SK-N-SH treated with all-trans-retinoic acid at 6 μM for 48 hours (cell line): ENCODE measurements around the gene ZMYND8.

Source experiments
- ATAC-seq: fragments of 200-7000 bp; cut with Tn5 transposase; 3 replicates; pipeline ENCODE4 v1.9.1; 2020; ENCODE audit warnings: mild to moderate bottlenecking, moderate library complexity
- BACH2 ChIP-seq: fragments of 250-450 bp; sonication (Bioruptor Pico); IDR thresholded peaks from 2 replicates; pipeline ENCODE4 v1.9.0; 2021; ENCODE audit warnings: mild to moderate bottlenecking, borderline replicate concordance
- CREB5 ChIP-seq: fragments of 250-450 bp; sonication (Bioruptor Pico); IDR thresholded peaks from 2 replicates; pipeline ENCODE4 v1.5.1; 2020; ENCODE audit warnings: low read depth, mild to moderate bottlenecking, moderate library complexity
- CSDC2 ChIP-seq: fragments of 250-450 bp; sonication (Bioruptor Pico); IDR thresholded peaks from 2 replicates; pipeline ENCODE4 v1.5.0; 2020; ENCODE audit warnings: mild to moderate bottlenecking, moderate library complexity
- CSRNP3 ChIP-seq: fragments of 250-450 bp; sonication (Bioruptor Pico); IDR thresholded peaks from 2 replicates; pipeline ENCODE4 v1.5.1; 2021; ENCODE audit warnings: mild to moderate bottlenecking, moderate library complexity
- ESRRG ChIP-seq: fragments of 250-450 bp; sonication (Bioruptor Pico); IDR thresholded peaks from 2 replicates; pipeline ENCODE4 v1.6.1; 2021; ENCODE audit warnings: mild to moderate bottlenecking
- GLIS3 ChIP-seq: fragments of 250-450 bp; sonication (Bioruptor Pico); IDR thresholded peaks from 2 replicates; pipeline ENCODE4 v1.5.0; 2020; ENCODE audit warnings: mild to moderate bottlenecking, moderate library complexity
- ISL1 ChIP-seq: fragments of 250-450 bp; sonication (Bioruptor Pico); IDR thresholded peaks from 2 replicates; pipeline ENCODE4 v2.1.2; 2022; ENCODE audit warnings: mild to moderate bottlenecking, moderate library complexity
- OSR1 ChIP-seq: fragments of 250-450 bp; sonication (Bioruptor Pico); IDR thresholded peaks from 2 replicates; pipeline ENCODE4 v1.8.0; 2022; ENCODE audit warnings: moderate library complexity, mild to moderate bottlenecking, inconsistent platforms
- PATZ1 ChIP-seq: fragments of 250-450 bp; sonication (Bioruptor Pico); IDR thresholded peaks from 2 replicates; pipeline ENCODE4 v1.8.0; 2020; ENCODE audit warnings: mild to moderate bottlenecking, moderate library complexity, borderline replicate concordance
- POU6F1 ChIP-seq: fragments of 250-450 bp; sonication (Bioruptor Pico); IDR thresholded peaks from 2 replicates; pipeline ENCODE4 v1.8.0; 2021; ENCODE audit warnings: low read depth, mild to moderate bottlenecking, moderate library complexity, borderline replicate concordance
- PPARA ChIP-seq: fragments of 250-450 bp; sonication (Bioruptor Pico); IDR thresholded peaks from 2 replicates; pipeline ENCODE4 v1.5.0; 2020; ENCODE audit warnings: mild to moderate bottlenecking, borderline replicate concordance
- TCF4 ChIP-seq: fragments of 250-450 bp; sonication (Bioruptor Pico); IDR thresholded peaks from 2 replicates; pipeline ENCODE4 v1.8.0; 2021; ENCODE audit warnings: mild to moderate bottlenecking, moderate library complexity, borderline replicate concordance
- TOX ChIP-seq: fragments of 250-450 bp; sonication (Bioruptor Pico); IDR thresholded peaks from 2 replicates; pipeline ENCODE4 v1.8.0; 2021; ENCODE audit warnings: mild to moderate bottlenecking, moderate library complexity, borderline replicate concordance
- TSHZ2 ChIP-seq: fragments of 250-450 bp; sonication (Bioruptor Pico); IDR thresholded peaks from 2 replicates; pipeline ENCODE4 v1.5.0; 2020; ENCODE audit warnings: mild to moderate bottlenecking, moderate library complexity
- ZFP3 ChIP-seq: fragments of 250-450 bp; sonication (Bioruptor Pico); IDR thresholded peaks from 2 replicates; pipeline ENCODE4 v1.5.0; 2020; ENCODE audit warnings: mild to moderate bottlenecking, moderate library complexity
- ZFP30 ChIP-seq: fragments of 450-650 bp; formaldehyde crosslinking; IDR thresholded peaks from 2 replicates; pipeline ENCODE4 v1.5.0; 2022; ENCODE audit warnings: mild to moderate bottlenecking, moderate library complexity
- ZNF565 ChIP-seq: fragments of 450-650 bp; formaldehyde crosslinking; conservative IDR thresholded peaks from 2 replicates; pipeline ENCODE4 v1.5.0; 2020; ENCODE audit warnings: low read depth, mild to moderate bottlenecking, moderate library complexity
- ZNF70 ChIP-seq: fragments of 450-650 bp; formaldehyde crosslinking; IDR thresholded peaks from 2 replicates; pipeline ENCODE4 v1.5.0; 2020; ENCODE audit warnings: mild to moderate bottlenecking, moderate library complexity
- ZNF8 ChIP-seq: fragments of 450-650 bp; formaldehyde crosslinking; IDR thresholded peaks from 2 replicates; pipeline ENCODE4 v1.5.0; 2020; ENCODE audit warnings: mild to moderate bottlenecking, moderate library complexity

ZMYND8 gene

GRCh38 chr20:47320990-47321805 lies 35.3 kb downstream of the ZMYND8 start (continued):
- no peak for TF ChIP-seq TSHZ2 (CRISPR knock-in tag)
- no peak for TF ChIP-seq ZNF70
- TF ChIP-seq, all 23 proteins: peak for 0

- TF ChIP-seq CREB5 (CRISPR knock-in tag), result no peak
- no peak for TF ChIP-seq TCF4
- TF ChIP-seq CSRNP3 (CRISPR knock-in tag), result no peak
- no peak for TF ChIP-seq TOX (CRISPR knock-in tag)
- no peak for TF ChIP-seq GLIS3 (CRISPR knock-in tag)
- no peak for ATAC-seq
Observed at GRCh38 chr20:47319517-47320252, 36.8 kb downstream of the ZMYND8 start.

- peak; percentile 49 for ATAC-seq
- TF ChIP-seq GLIS3 (CRISPR knock-in tag) (no peak), BACH2 (CRISPR knock-in tag) (no peak), ZNF8 (no peak), CREB5 (CRISPR knock-in tag) (no peak), ZNF565 (CRISPR knock-in tag) (no peak), ESRRG (CRISPR knock-in tag) (no peak)
Observed at GRCh38 chr20:47318586-47319516, 37.6 kb downstream of the ZMYND8 start.

GRCh38 chr20:47318027-47318585 lies 38.4 kb downstream of the ZMYND8 start:
- ATAC-seq, result peak; percentile 11
- no peak for TF ChIP-seq ESRRG (CRISPR knock-in tag)
- peak; percentile 64; the same call in 1 of the 2 replicates for TF ChIP-seq ZFP3 (CRISPR knock-in tag)
- TF ChIP-seq PATZ1 (CRISPR knock-in tag), result peak; percentile 83; the same call in 1 of the 2 replicates
- peak; percentile 88 for TF ChIP-seq CSDC2 (CRISPR knock-in tag)
- no peak for TF ChIP-seq POU6F1 (CRISPR knock-in tag)
- no peak for TF ChIP-seq ZNF70
- no peak for TF ChIP-seq ZFP30 (CRISPR knock-in tag)
- TF ChIP-seq TOX (CRISPR knock-in tag), result no peak
- TF ChIP-seq BACH2 (CRISPR knock-in tag), result no peak
- no peak for TF ChIP-seq OSR1 (CRISPR knock-in tag)
- TF ChIP-seq TCF4, result no peak
- no peak for TF ChIP-seq ZNF8
- peak; percentile 28 for TF ChIP-seq ISL1
- TF ChIP-seq GLIS3 (CRISPR knock-in tag), result no peak
- no peak for TF ChIP-seq PPARA (CRISPR knock-in tag)
- no peak for TF ChIP-seq ZNF565 (CRISPR knock-in tag)
- no peak for TF ChIP-seq CREB5 (CRISPR knock-in tag)
